Peyer's patch (tissue), 4 donors: ENCODE measurements around the gene TERT.

ENCODE experiments used
- POLR2A ChIP-seq, 2 donors: fragments of 450-650 bp; IDR thresholded peaks; one replicate each; pipeline ENCODE4 v1.5.1; 2017; ENCODE audit warnings: antibody characterized with exemption in 2 of 2, mild to moderate bottlenecking in 2 of 2, moderate library complexity in 2 of 2
- TF ChIP-seq, protein P1 (sequence below), 6 experiments: fragments of 450-650 bp in 4 of 6; fragments of 200-600 bp in 2 of 6; sonication (generic) in 1 of 6; IDR thresholded peaks; one replicate each; pipeline ENCODE4 v1.5.1; 2017 to 2019; ENCODE audit warnings: antibody characterized with exemption in 6 of 6, mild to moderate bottlenecking in 3 of 6, moderate library complexity in 1 of 6

- TF ChIP-seq, protein P1, sequence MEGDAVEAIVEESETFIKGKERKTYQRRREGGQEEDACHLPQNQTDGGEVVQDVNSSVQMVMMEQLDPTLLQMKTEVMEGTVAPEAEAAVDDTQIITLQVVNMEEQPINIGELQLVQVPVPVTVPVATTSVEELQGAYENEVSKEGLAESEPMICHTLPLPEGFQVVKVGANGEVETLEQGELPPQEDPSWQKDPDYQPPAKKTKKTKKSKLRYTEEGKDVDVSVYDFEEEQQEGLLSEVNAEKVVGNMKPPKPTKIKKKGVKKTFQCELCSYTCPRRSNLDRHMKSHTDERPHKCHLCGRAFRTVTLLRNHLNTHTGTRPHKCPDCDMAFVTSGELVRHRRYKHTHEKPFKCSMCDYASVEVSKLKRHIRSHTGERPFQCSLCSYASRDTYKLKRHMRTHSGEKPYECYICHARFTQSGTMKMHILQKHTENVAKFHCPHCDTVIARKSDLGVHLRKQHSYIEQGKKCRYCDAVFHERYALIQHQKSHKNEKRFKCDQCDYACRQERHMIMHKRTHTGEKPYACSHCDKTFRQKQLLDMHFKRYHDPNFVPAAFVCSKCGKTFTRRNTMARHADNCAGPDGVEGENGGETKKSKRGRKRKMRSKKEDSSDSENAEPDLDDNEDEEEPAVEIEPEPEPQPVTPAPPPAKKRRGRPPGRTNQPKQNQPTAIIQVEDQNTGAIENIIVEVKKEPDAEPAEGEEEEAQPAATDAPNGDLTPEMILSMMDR (IDR thresholded peaks at IDR 0.05): no peak
- no peak for TF ChIP-seq POLR2A (IDR thresholded peaks at IDR 0.05)
Observed at GRCh38 chr5:1331861-1332405, 37.1 kb upstream of the TERT start.
